H1 (cell line): Measurements from ENCODE around the gene FAM204A. TPM values are rescaled to one million over a fixed set of nuclear protein-coding genes. Genes with fewer than 3 reads are reported as not detected.

Experiments
- CTCF ChIA-PET: fragments of 300-600 bp; sonication (Branson Sonifier 250); formaldehyde crosslinking; loops from one replicate; lab custom pipeline; 2021; ENCODE audit not compliant: partially characterized antibody; lab: Charles Lee
- POLR2A ChIA-PET: fragments of 300-600 bp; sonication (Branson Sonifier 250); formaldehyde crosslinking; loops from one replicate; lab custom pipeline; 2021; ENCODE audit warnings: inconsistent platforms; ENCODE audit not compliant: partially characterized antibody; lab: Charles Lee
- DNase-seq, 2 experiments: peaks; one replicate each; pipeline versions ENCODE4 v3.0.0 to v3.0.0-alpha.2; 2010 to 2022; ENCODE audit warnings: low spot score in 2 of 2, low read depth in 1 of 2, mixed read lengths in 1 of 2
- FAIRE-seq: peaks from 2 replicates; lab custom pipeline; 2011; peaks lifted over from hg19 to GRCh38; lab: Jason Lieb, UNC
- H2AFZ ChIP-seq: 2 replicates; pipeline ENCODE4 v1.8.1; 2012; ENCODE audit warnings: low read length, inconsistent platforms
- H2AK5ac ChIP-seq: 2 replicates; pipeline ENCODE4 v1.6.1; 2013; ENCODE audit warnings: low read depth, low read length
- H2BK120ac ChIP-seq: replicated peaks from 2 replicates; pipeline ENCODE3; 2013; ENCODE audit warnings: low read depth, low read length, inconsistent platforms
- H2BK12ac ChIP-seq: 2 replicates; pipeline ENCODE4 v1.6.1; 2013; ENCODE audit warnings: low read depth, low read length
- H2BK15ac ChIP-seq: 2 replicates; pipeline ENCODE4 v1.6.1; 2013; ENCODE audit warnings: low read length
- H2BK20ac ChIP-seq: 2 replicates; pipeline ENCODE4 v1.6.1; 2013; ENCODE audit warnings: low read length
- H2BK5ac ChIP-seq: 2 replicates; pipeline ENCODE4 v1.6.1; 2013; ENCODE audit warnings: low read depth, low read length
- H3K14ac ChIP-seq: 2 replicates; pipeline ENCODE4 v1.6.1; 2013; ENCODE audit warnings: inconsistent platforms; ENCODE audit not compliant: insufficient read length
- H3K18ac ChIP-seq: 2 replicates; pipeline ENCODE4 v1.6.1; 2013; ENCODE audit warnings: low read length; ENCODE audit errors: extremely low read depth
- H3K23ac ChIP-seq: 2 replicates; pipeline ENCODE4 v1.6.1; 2013; ENCODE audit warnings: inconsistent platforms; ENCODE audit not compliant: insufficient read length
- H3K23me2 ChIP-seq: 2 replicates; pipeline ENCODE4 v1.6.1; 2013; ENCODE audit warnings: low read depth, low read length
- H3K27ac ChIP-seq: 2 replicates; pipeline ENCODE4 v1.6.1; 2011; ENCODE audit warnings: low read depth, low read length, inconsistent platforms
- H3K27me3 ChIP-seq, 4 experiments: replicated peaks in 1 of 4; 1 replicate in 1 of 4; 2 replicates in 3 of 4; pipeline versions ENCODE4 v1.6.1 to v1.8.1; 2011 to 2013; ENCODE audit warnings: low read length in 3 of 4, mild to moderate bottlenecking in 3 of 4, inconsistent platforms in 2 of 4, mixed read lengths in 2 of 4, moderate library complexity in 1 of 4; ENCODE audit not compliant: control insufficient read depth in 3 of 4, insufficient read depth in 3 of 4; ENCODE audit errors: extremely low read depth in 1 of 4
- H3K36me3 ChIP-seq, 4 experiments: 2 replicates each; pipeline versions ENCODE4 v1.6.1 to v1.8.1; 2011 to 2013; ENCODE audit warnings: mild to moderate bottlenecking in 4 of 4, low read length in 3 of 4, moderate library complexity in 2 of 4, control low read depth in 1 of 4, inconsistent platforms in 1 of 4; ENCODE audit not compliant: insufficient read depth in 4 of 4, control insufficient read depth in 2 of 4
- H3K4ac ChIP-seq: replicated peaks from 2 replicates; pipeline ENCODE3; 2013; ENCODE audit warnings: low read length, low read depth, mixed read lengths, inconsistent platforms; ENCODE audit not compliant: insufficient read length
- H3K4me1 ChIP-seq, 4 experiments: replicated peaks in 1 of 4; 1 replicate in 1 of 4; 2 replicates in 3 of 4; pipeline versions ENCODE4 v1.6.1 to v1.8.1; 2011 to 2013; ENCODE audit warnings: low read length in 3 of 4, inconsistent platforms in 2 of 4, mixed read lengths in 1 of 4; ENCODE audit not compliant: insufficient read depth in 4 of 4, control insufficient read depth in 3 of 4
- H3K4me2 ChIP-seq, 2 experiments: 2 replicates each; pipeline versions ENCODE4 v1.6.1 to v1.8.1; 2011 to 2013; ENCODE audit warnings: low read depth in 2 of 2, low read length in 2 of 2, control low read depth in 1 of 2, inconsistent platforms in 1 of 2, mild to moderate bottlenecking in 1 of 2; ENCODE audit not compliant: insufficient read depth in 1 of 2
- H3K4me3 ChIP-seq, 4 experiments: fragments of 200-600, 300-600 bp in 1 of 4; sonication (generic), shearing (Covaris generic), sonication (Bioruptor Twin) in 1 of 4; 2 replicates each; pipeline versions ENCODE4 v1.5.1 to v1.8.1; 2011 to 2016; ENCODE audit warnings: low read length in 4 of 4, low read depth in 3 of 4, control low read depth in 2 of 4, inconsistent platforms in 2 of 4, mild to moderate bottlenecking in 2 of 4, mixed read lengths in 1 of 4, moderate library complexity in 1 of 4; ENCODE audit not compliant: insufficient read depth in 2 of 4; ENCODE audit errors: extremely low read depth in 1 of 4
- H3K56ac ChIP-seq: replicated peaks from 2 replicates; pipeline ENCODE3; 2013; ENCODE audit warnings: low read depth, mild to moderate bottlenecking, mixed read lengths, low read length, inconsistent platforms; ENCODE audit not compliant: insufficient read length
- H3K79me1 ChIP-seq: 2 replicates; pipeline ENCODE4 v1.6.1; 2013; ENCODE audit warnings: low read depth, low read length, control low read depth
- H3K79me2 ChIP-seq, 2 experiments: 2 replicates each; pipeline versions ENCODE4 v1.6.1 to v1.8.1; 2012 to 2013; ENCODE audit warnings: low read length in 2 of 2, mild to moderate bottlenecking in 2 of 2, inconsistent platforms in 1 of 2; ENCODE audit not compliant: insufficient read depth in 2 of 2, control insufficient read depth in 1 of 2
- H3K9ac ChIP-seq, 4 experiments: replicated peaks in 1 of 4; 1 replicate in 1 of 4; 2 replicates in 3 of 4; pipeline versions ENCODE4 v1.6.1 to v1.8.1; 2011 to 2013; ENCODE audit warnings: low read depth in 3 of 4, low read length in 3 of 4, control low read depth in 2 of 4, mild to moderate bottlenecking in 2 of 4, moderate library complexity in 2 of 4, inconsistent platforms in 1 of 4; ENCODE audit errors: extremely low read depth in 1 of 4
- H3K9me3 ChIP-seq, 2 experiments: 2 replicates each; pipeline versions ENCODE4 v1.6.1 to v1.8.1; 2012 to 2013; ENCODE audit warnings: mild to moderate bottlenecking in 2 of 2, moderate library complexity in 2 of 2, control low read depth in 1 of 2, inconsistent platforms in 1 of 2, low read depth in 1 of 2, low read length in 1 of 2, mixed read lengths in 1 of 2; ENCODE audit not compliant: insufficient read depth in 2 of 2
- H4K20me1 ChIP-seq, 2 experiments: replicated peaks in 1 of 2; 2 replicates each; pipeline versions ENCODE3 to v1.8.1; 2011 to 2013; ENCODE audit warnings: inconsistent platforms in 2 of 2, low read length in 2 of 2, mild to moderate bottlenecking in 1 of 2; ENCODE audit not compliant: insufficient read depth in 2 of 2, control insufficient read depth in 1 of 2
- H4K5ac ChIP-seq: 2 replicates; pipeline ENCODE4 v1.6.1; 2013; ENCODE audit warnings: low read length, low read depth, mixed read lengths, inconsistent platforms; ENCODE audit not compliant: insufficient read length
- H4K8ac ChIP-seq: 2 replicates; pipeline ENCODE4 v1.8.0; 2013; ENCODE audit warnings: mild to moderate bottlenecking, moderate library complexity, low read length, inconsistent platforms; ENCODE audit not compliant: insufficient read depth; ENCODE audit errors: extremely low read depth
- H4K91ac ChIP-seq: replicated peaks from 2 replicates; pipeline ENCODE3; 2013; ENCODE audit warnings: low read length, mixed read lengths, inconsistent platforms; ENCODE audit not compliant: insufficient read length
- BCL11A ChIP-seq, 2 experiments: IDR thresholded peaks; one replicate each; pipeline ENCODE4 v1.6.1; 2011; ENCODE audit warnings: low read depth in 2 of 2, low read length in 2 of 2, mild to moderate bottlenecking in 2 of 2
- EZH2 ChIP-seq: fragments of 200-600 bp; sonication (generic); IDR thresholded peaks from 2 replicates; pipeline ENCODE4 v1.7.1; 2012; ENCODE audit warnings: low read depth, mild to moderate bottlenecking, moderate library complexity, low read length, inconsistent platforms; ENCODE audit not compliant: severe bottlenecking
- GTF2F1 ChIP-seq: IDR thresholded peaks from 2 replicates; pipeline ENCODE4 v1.6.1; 2012; ENCODE audit warnings: low read depth, low read length, improper control_type of control experiment, borderline replicate concordance
- POLR2A ChIP-seq, 2 experiments: IDR thresholded peaks; 1 replicate in 1 of 2; 2 replicates in 1 of 2; pipeline ENCODE4 v1.6.1; 2011; ENCODE audit warnings: low read depth in 2 of 2, low read length in 2 of 2, mild to moderate bottlenecking in 2 of 2; ENCODE audit errors: control extremely low read depth in 1 of 2
- POLR2AphosphoS5 ChIP-seq: IDR thresholded peaks from 2 replicates; pipeline ENCODE4 v1.6.1; 2011; ENCODE audit warnings: low read depth, low read length
- RNF2 ChIP-seq: fragments of 200-900, 300-1000 bp; sonication (generic); IDR thresholded peaks from 2 replicates; pipeline ENCODE4 v1.7.1; 2016; ENCODE audit warnings: borderline replicate concordance, low read depth, mild to moderate bottlenecking, antibody characterized with exemption, low read length; ENCODE audit not compliant: poor library complexity, severe bottlenecking; ENCODE audit errors: missing control alignments
- RXRA ChIP-seq: IDR thresholded peaks from 2 replicates; pipeline ENCODE4 v1.6.1; 2011; ENCODE audit warnings: low read depth, mild to moderate bottlenecking, low read length, moderate library complexity; ENCODE audit not compliant: insufficient read depth
- SP1 ChIP-seq: IDR thresholded peaks from 2 replicates; pipeline ENCODE4 v1.6.1; 2011; ENCODE audit warnings: low read depth, low read length
- SP2 ChIP-seq: IDR thresholded peaks from 2 replicates; pipeline ENCODE4 v1.6.1; 2012; ENCODE audit warnings: mild to moderate bottlenecking, low read length, inconsistent platforms
- SP4 ChIP-seq: IDR thresholded peaks from 2 replicates; pipeline ENCODE4 v1.6.1; 2012; ENCODE audit warnings: low read length, inconsistent platforms
- USF2 ChIP-seq: IDR thresholded peaks from 2 replicates; pipeline ENCODE4 v1.6.1; 2011; ENCODE audit warnings: low read length, improper control_type of control experiment
- WGBS, 2 experiments: shearing (Covaris generic) in 1 of 2; methylation state at CpG; one replicate each; pipeline versions ENCODE4 v1.1.6 to v1.1.7; 2013 to 2015; ENCODE audit warnings: low lambda C conversion rate in 2 of 2, mixed read lengths in 2 of 2, inconsistent platforms in 1 of 2, low coverage in 1 of 2, missing lambda C conversion rate in 1 of 2; ENCODE audit not compliant: insufficient replicate concordance in 2 of 2, insufficient coverage in 1 of 2, insufficient read length in 1 of 2; ENCODE audit errors: extremely low coverage in 1 of 2, missing lambda C conversion rate in 1 of 2; 5-methylcytosine and 5-hydroxymethylcytosine counted together
- polyA plus RNA-seq, 7 experiments: library from polyadenylated mRNA; depleted of rRNA in 3 of 7; stranded (reverse) in 5 of 7; unstranded in 2 of 7; fragments of >200 nt in 5 of 7; fragments of 200-250 nt in 2 of 7; gene quantifications; 1 replicate in 5 of 7; 2 replicates in 1 of 7; 4 replicates in 1 of 7; pipeline versions ENCODE4 v1.2.1 to v1.2.3, GENCODE V29; 2011 to 2013; ENCODE audit warnings: missing spikeins in 2 of 7, mixed read lengths in 2 of 7
- total RNA-seq: library from RNA; stranded (reverse); fragmentation: NEBNext Ultra II Directional; extraction: Animal tissue kit (Norgen Biotek cat#: 25700); gene quantifications from 2 replicates; pipeline ENCODE4 v1.2.1, GENCODE V29; 2021
- TF ChIP-seq, protein P1 (sequence below): IDR thresholded peaks from 2 replicates; pipeline ENCODE4 v1.6.1; 2012; ENCODE audit warnings: low read length, inconsistent platforms

FAM204A gene
- total and polyA plus RNA-seq, 2 of the 8 experiments (the other 6 are each of a cell fraction or from before 2014, with no cell fraction given), result 4.9 to 37.4 TPM

- no peaks in the 10 kb centered on the region for H3K9me3 ChIP-seq
- no peaks in the 10 kb centered on the region for H3K36me3 ChIP-seq
- H3K9ac ChIP-seq, result no peak overlapping the region
- ChIA-PET POLR2A (no interaction called here), CTCF (no interaction called here)
- no peak overlapping the region for H3K4me3 ChIP-seq
- no peak for DNase-seq
- no peak overlapping the region for H3K56ac ChIP-seq
- FAIRE-seq, result no peak
- no peak overlapping the region for H3K18ac ChIP-seq
- no peak overlapping the region for H2BK5ac ChIP-seq
- H3K27me3 ChIP-seq, result no peaks in the 10 kb centered on the region
- H3K23me2 ChIP-seq, result peaks cover 2% of the 10 kb centered on the region
- no peak overlapping the region for H2BK15ac ChIP-seq
- no peaks in the 10 kb centered on the region for H4K20me1 ChIP-seq
- H3K4me2 ChIP-seq, result peak overlapping the region in 1 of 2 experiments; percentile 88; a peak in 1 of 4 replicates
- H3K23ac ChIP-seq, result no peak overlapping the region
- no peak overlapping the region for H3K27ac ChIP-seq
- no peak overlapping the region for H4K5ac ChIP-seq
- H2BK20ac ChIP-seq, result no peak overlapping the region
- peaks cover 0 to 30% of the 10 kb centered on the region in 2 experiments; a peak in 2 of 4 replicates for H3K79me2 ChIP-seq
- no peak overlapping the region for H2BK12ac ChIP-seq
- no peak overlapping the region for H2BK120ac ChIP-seq
- no peaks in the 10 kb centered on the region; a peak in 1 of 7 replicates for H3K4me1 ChIP-seq
- no peak overlapping the region for H3K14ac ChIP-seq
- no peak overlapping the region for H4K8ac ChIP-seq
- peak overlapping the region; percentile 11; the same call in 1 of the 2 replicates for H2AFZ ChIP-seq
- WGBS, 2 experiments, result 84% methylated on average over 5 of the region's 5 CpGs; no CpG with 5 or more reads in 1 of the 2 experiments
- H3K79me1 ChIP-seq, result peaks cover 5% of the 10 kb centered on the region; the same call in 1 of the 2 replicates
- no peak overlapping the region for H4K91ac ChIP-seq
- no peak overlapping the region for H2AK5ac ChIP-seq
- H3K4ac ChIP-seq, result no peak overlapping the region
- TF ChIP-seq POLR2A (IDR thresholded peaks at IDR 0.05; ENCODE audit: control extremely low read depth in 1 of 2, low read depth in 2 of 2, low read length in 2 of 2) (no peak), BCL11A (IDR thresholded peaks at IDR 0.05; ENCODE audit: low read depth in 2 of 2, low read length in 2 of 2) (no peak), GTF2F1 (no peak), USF2 (no peak), RXRA (no peak), RNF2 (no peak), POLR2AphosphoS5 (no peak), SP2 (no peak), SP4 (no peak), EZH2 (no peak), SP1 (no peak)
- TF ChIP-seq, protein P1, sequence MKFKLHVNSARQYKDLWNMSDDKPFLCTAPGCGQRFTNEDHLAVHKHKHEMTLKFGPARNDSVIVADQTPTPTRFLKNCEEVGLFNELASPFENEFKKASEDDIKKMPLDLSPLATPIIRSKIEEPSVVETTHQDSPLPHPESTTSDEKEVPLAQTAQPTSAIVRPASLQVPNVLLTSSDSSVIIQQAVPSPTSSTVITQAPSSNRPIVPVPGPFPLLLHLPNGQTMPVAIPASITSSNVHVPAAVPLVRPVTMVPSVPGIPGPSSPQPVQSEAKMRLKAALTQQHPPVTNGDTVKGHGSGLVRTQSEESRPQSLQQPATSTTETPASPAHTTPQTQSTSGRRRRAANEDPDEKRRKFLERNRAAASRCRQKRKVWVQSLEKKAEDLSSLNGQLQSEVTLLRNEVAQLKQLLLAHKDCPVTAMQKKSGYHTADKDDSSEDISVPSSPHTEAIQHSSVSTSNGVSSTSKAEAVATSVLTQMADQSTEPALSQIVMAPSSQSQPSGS, result no peak
Measured at GRCh38 chr10:118343115-118343514, 991 bp upstream of the FAM204A start.
